ENCODE results near the gene TBC1D5.
A peak's percentile ranks its signal among the peaks of the same experiment; 100 is the strongest.
"Not testable (repeated sequence)": the region's sequence is repeated elsewhere in the genome, so short reads cannot be mapped to it uniquely, and the experiment has no call there.

The TBC1D5 gene

DNA sequence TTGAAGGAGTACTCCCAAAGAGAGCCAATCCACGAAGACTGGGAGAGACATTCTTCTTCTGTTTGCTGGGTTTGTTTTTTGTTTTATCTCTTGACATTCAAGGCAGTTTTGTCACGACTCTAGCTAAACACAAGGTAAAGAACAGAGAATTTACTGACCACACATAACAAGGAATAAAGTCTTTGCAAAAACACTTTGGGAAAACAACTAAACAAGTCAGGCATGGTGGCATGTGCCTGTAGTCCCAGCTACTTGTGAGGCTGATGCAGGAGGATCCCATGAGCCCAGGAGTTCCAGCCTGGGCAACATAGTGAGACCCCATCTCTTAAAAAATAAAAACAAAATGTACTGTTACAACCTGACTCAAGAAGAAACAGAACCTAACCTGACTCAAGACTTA, 28.0 kb downstream of the TBC1D5 start:
- no peak for DNase-seq

GRCh38 chr3:17709236-17709810, 33.1 kb downstream of the TBC1D5 start:
- DNase-seq = no peak

GRCh38 chr3:17707813-17708543, 34.5 kb downstream of the TBC1D5 start:
- DNase-seq = peak; percentile 27

GRCh38 chr3:17705991-17706390, 36.4 kb downstream of the TBC1D5 start:
- DNase-seq = not testable (repeated sequence)

GRCh38 chr3:17699815-17700214, 42.6 kb downstream of the TBC1D5 start:
- not testable (repeated sequence) for DNase-seq

GRCh38 chr3:17695665-17696064, 46.8 kb downstream of the TBC1D5 start:
- not testable (repeated sequence) for DNase-seq

- not testable (repeated sequence) for DNase-seq
Measured at GRCh38 chr3:17693670-17693999, 48.8 kb downstream of the TBC1D5 start.

GRCh38 chr3:17692846-17693669, 49.4 kb downstream of the TBC1D5 start:
- not testable (repeated sequence) for DNase-seq

DNA sequence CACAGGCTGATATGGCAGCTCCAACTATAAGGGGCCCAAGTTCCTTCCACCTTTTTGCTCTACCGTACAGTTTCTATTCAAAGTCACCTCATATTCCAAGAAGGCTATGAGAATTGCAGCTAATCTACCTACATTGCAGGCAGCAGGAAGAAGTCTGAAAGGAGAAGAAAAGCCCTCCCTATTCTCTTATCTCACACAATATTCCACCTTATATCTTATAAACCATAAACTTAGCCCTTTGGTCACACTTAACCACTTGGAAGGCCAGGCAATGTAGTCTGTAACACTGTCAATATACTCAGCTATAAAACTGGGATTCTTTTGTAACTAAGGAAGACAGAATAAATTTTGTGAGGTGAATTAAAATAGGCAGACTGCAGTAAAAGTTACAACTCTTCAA, 54.9 kb downstream of the TBC1D5 start:
- DNase-seq = no peak

DNA sequence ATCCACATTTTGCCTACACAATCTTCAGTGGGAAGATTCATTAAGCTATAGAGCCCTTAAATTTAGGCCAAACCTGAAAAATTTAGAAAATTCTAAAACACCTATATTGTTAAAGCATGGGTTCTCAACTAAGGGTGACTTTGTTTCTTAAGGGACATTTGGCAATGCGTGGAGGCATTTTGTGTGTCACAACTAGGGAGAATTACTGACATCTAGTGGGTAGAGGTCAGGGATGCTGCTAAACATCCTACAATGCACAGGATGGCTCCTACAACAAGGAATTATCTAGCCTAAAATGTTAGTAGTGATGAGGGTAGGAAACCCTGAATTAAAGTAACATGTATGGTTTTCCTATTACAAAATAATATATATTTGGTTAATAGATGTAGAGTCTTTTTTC, 55.8 kb downstream of the TBC1D5 start:
- DNase-seq = peak; percentile 41

- DNase-seq = no peak
Measured at GRCh38 chr3:17683542-17684207, 58.8 kb downstream of the TBC1D5 start.

DNA sequence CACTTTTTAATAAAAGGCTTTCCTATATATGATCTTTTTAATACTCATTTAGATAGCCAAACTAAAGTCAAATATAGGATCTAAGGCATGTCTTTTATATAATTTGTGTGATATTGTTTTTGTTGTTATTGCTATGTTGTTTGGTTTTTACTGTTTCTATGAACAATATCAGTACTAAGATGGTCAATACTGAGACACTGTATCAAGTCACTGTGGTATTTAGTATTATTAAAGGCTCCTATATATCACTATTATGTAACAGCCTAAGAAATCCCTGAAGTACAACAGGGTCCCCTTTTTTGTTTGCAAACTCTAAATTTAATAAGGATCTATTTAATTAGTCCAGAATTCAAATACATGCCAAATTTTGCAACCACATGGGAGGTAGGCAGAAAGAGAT, 61.9 kb downstream of the TBC1D5 start:
- DNase-seq = no peak

DNA sequence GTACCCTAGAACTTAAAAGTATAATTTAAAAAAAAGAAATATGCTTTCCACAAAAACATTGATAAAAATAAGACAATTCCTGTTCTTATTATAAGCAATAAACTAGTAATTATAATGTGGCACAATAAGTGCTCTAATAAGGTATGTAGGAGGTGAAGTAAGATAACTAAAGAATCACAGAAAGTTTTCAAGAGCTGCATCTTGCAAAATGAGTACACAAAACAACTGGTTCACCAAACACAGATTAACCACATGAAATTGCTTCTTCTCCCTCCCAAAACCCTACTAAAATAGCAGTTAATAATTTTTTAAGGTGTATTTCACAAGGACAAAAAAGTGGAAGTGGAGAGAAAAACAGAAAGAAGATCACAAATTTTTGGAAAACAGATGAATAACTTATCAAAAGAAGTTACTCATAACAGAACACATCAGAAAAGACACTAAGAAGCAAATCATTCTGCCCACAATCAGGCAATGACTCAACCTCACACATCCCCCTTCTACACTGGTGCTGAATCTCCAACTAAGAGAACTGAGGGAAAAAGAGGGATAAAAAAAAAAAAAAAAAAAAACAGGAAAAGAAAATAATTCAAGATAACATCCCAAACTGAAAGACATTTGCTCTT, 64.2 kb downstream of the TBC1D5 start:
- DNase-seq = peak; percentile 57

DNA sequence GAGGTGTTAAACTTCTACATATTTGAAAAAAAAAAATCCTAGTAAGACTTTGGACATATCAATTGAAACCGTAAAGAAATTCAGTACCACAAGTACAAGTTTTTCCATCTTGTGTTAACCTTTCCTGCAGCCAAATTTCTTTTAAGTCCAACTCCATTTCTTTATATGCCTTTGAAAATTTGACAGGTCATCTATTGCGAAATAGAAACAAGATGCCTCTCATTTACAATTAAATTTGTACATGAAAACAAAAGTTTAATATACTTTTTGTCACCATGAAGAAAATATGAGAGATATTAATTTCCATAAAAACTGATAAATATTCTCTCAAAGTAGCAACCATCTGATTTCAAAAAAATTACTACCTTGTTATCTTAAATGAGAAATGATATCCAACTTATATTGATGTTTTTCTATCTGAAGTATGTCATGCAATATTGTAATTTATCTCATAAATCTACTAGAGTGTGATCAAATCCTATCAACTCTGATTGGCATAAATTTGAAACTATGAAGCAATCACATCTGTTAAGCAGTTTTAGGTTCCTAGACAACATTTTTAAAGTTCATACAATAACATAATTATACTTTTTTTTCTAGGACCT, 68.2 kb downstream of the TBC1D5 start:
- DNase-seq = no peak

GRCh38 chr3:17672506-17672905, 69.9 kb downstream of the TBC1D5 start:
- DNase-seq = peak; percentile 2

- DNase-seq = no peak
Measured at GRCh38 chr3:17670749-17671148, 71.7 kb downstream of the TBC1D5 start.

GRCh38 chr3:17664923-17665322, 77.5 kb downstream of the TBC1D5 start:
- no peak for DNase-seq

DNA sequence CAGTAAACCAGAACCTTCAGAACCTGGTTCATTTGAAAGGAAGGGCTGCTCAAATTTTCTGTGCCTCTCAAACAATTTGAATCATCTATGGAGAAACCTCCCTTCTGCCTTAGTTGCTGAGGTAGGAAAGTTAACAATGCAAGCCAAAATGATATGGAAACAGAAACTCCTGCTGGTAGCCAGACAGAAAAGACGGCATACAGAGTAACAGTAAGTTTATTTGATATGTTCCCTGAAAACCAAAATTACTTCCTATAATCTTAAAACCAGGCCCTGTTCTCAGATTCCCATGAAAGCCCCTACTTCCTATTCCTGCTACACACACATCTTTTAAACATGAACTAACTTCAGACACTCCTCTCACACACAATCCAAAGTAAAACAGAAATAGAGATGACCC, 86.2 kb downstream of the TBC1D5 start:
- no peak for DNase-seq

DNA sequence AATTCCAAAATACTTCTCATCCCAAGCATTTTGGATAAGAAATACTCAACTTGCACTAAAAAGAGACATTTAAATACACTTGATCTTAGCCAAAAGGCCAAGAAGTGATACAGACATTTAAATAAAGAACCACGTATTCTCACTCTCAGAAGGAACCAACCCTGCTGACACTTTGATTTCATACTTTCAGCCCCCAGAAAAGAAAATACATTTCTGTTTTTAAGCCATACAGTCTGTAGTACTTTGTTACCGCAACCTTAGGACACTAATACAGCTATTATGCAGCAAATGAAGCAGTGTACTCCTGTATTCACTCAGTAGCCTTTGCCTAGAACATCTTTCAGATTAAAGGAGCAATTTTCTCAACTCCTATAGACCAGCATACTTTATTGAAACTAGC, 86.7 kb downstream of the TBC1D5 start:
- DNase-seq = no peak

GRCh38 chr3:17649748-17650147, 92.7 kb downstream of the TBC1D5 start:
- DNase-seq = not testable (repeated sequence)

- DNase-seq = not testable (repeated sequence)
Measured at GRCh38 chr3:17648630-17649355, 93.6 kb downstream of the TBC1D5 start.
